Measurements from ENCODE around the gene PPP1CC.
A peak's percentile ranks its signal among the peaks of the same experiment; 100 is the strongest.
"Not testable (repeated sequence)": the region's sequence is repeated elsewhere in the genome, so short reads cannot be mapped to it uniquely, and the experiment has no call there.

Gene PPP1CC

GRCh38 chr12:110742718-110743570 lies at the start of gene PPP1CC:
TSS of gene PPP1CC (minus strand) at chr12:110742891. CDS start at chr12:110742707, 184 bp downstream.
- peak; percentile 89 for DNase-seq

- DNase-seq = no peak
These were observed 48.9 kb upstream of the PPP1CC start for GRCh38 chr12:110791589-110791988.

- DNase-seq = no peak
These were observed 47.6 kb upstream of the PPP1CC start for GRCh38 chr12:110790301-110790700.

GRCh38 chr12:110786012-110786411 lies 43.3 kb upstream of the PPP1CC start:
- DNase-seq = no peak

- DNase-seq = no peak
These were observed 42.5 kb upstream of the PPP1CC start for GRCh38 chr12:110785240-110785639.

GRCh38 chr12:110782922-110783321 lies 40.2 kb upstream of the PPP1CC start:
- DNase-seq = no peak

GRCh38 chr12:110782094-110782493 lies 39.4 kb upstream of the PPP1CC start:
- DNase-seq = no peak

GRCh38 chr12:110780448-110780847 lies 37.8 kb upstream of the PPP1CC start:
- peak; percentile 52 for DNase-seq

- no peak for DNase-seq
These were observed 36.3 kb upstream of the PPP1CC start for GRCh38 chr12:110778833-110779577.

- peak; percentile 50 for DNase-seq
These were observed 33.7 kb upstream of the PPP1CC start for GRCh38 chr12:110776410-110776809.

GRCh38 chr12:110775997-110776396 lies 33.3 kb upstream of the PPP1CC start:
- no peak for DNase-seq

GRCh38 chr12:110774824-110775223 lies 32.1 kb upstream of the PPP1CC start:
- DNase-seq = no peak

GRCh38 chr12:110768960-110769359 lies 26.3 kb upstream of the PPP1CC start:
- DNase-seq = no peak

- no peak for DNase-seq
These were observed 25.2 kb upstream of the PPP1CC start for GRCh38 chr12:110767863-110768262.

- no peak for DNase-seq
These were observed 23.8 kb upstream of the PPP1CC start for GRCh38 chr12:110766311-110767154.

- not testable (repeated sequence) for DNase-seq
These were observed 22.9 kb upstream of the PPP1CC start for GRCh38 chr12:110765572-110765971.

- DNase-seq = no peak
These were observed 22.4 kb upstream of the PPP1CC start for GRCh38 chr12:110765111-110765510.

GRCh38 chr12:110763583-110763982 lies 20.9 kb upstream of the PPP1CC start:
- no peak for DNase-seq

GRCh38 chr12:110762891-110763290 lies 20.2 kb upstream of the PPP1CC start:
- no peak for DNase-seq

GRCh38 chr12:110760204-110760609 lies 17.5 kb upstream of the PPP1CC start:
- DNase-seq = no peak

- DNase-seq = no peak
These were observed 16.2 kb upstream of the PPP1CC start for GRCh38 chr12:110758922-110759321.

GRCh38 chr12:110756611-110757010 lies 13.9 kb upstream of the PPP1CC start:
- no peak for DNase-seq
